GM21786 (cell line): ENCODE results near the gene ATP13A4.

Experiments used
- ATAC-seq: cut with Tn5 transposase; IDR thresholded peaks from one replicate; pipeline ENCODE4 v1.9.1; 2021; ENCODE audit not compliant: unreplicated experiment

The ATP13A4 gene

GRCh38 chr3:193554811-193555210, at the start of gene ATP13A4:
TSS of gene ATP13A4 (minus strand) at chr3:193554895. CDS start at chr3:193554799, 96 bp downstream.
- no peak for ATAC-seq

GRCh38 chr3:193599393-193599792, 44.7 kb upstream of the ATP13A4 start:
- no peak for ATAC-seq

GRCh38 chr3:193598202-193598601, 43.5 kb upstream of the ATP13A4 start:
- ATAC-seq: no peak

GRCh38 chr3:193595939-193596487, 41.3 kb upstream of the ATP13A4 start:
- no peak for ATAC-seq

DNA sequence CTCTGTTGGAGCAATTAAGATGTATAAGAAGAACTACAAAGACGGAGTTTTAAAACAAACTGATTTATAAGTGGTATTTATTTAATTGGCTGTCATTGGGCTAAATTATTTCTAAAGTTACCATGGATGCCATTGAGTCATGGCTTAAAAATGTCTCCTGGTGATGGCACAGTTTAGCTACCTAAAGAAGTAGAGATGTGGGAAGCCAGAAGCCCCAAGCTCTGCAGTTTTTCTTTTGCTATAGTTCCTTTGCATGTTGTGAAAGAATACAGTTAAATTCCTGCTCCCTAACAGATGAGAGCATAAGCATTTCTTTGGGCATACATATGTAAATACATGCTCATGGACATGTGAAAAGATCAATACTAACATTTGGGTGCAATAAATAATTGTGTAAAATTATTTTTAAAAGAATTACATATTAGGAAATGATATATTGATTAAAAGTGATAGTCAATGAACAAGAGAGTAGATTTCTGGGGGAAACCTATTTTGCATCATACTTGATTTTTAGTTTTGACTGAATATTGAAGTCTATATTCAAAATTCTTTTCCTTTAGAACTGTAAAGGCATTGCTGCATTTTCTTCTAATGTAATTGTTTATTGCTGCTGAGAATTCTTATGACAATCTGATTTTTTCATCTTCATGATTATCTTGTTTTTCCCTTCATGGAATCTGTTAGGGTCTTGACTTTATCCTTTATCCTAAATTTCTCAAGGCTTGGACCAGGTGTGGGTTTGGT, 40.4 kb upstream of the ATP13A4 start:
- ATAC-seq: no peak

GRCh38 chr3:193593668-193594030, 39.0 kb upstream of the ATP13A4 start:
- no peak for ATAC-seq

GRCh38 chr3:193592841-193593667, 38.4 kb upstream of the ATP13A4 start, which contains the start of gene OPA1:
TSS of gene OPA1 (plus strand) at chr3:193593208. CDS start at chr3:193593378, 170 bp downstream.
- ATAC-seq: peak; percentile 97

DNA sequence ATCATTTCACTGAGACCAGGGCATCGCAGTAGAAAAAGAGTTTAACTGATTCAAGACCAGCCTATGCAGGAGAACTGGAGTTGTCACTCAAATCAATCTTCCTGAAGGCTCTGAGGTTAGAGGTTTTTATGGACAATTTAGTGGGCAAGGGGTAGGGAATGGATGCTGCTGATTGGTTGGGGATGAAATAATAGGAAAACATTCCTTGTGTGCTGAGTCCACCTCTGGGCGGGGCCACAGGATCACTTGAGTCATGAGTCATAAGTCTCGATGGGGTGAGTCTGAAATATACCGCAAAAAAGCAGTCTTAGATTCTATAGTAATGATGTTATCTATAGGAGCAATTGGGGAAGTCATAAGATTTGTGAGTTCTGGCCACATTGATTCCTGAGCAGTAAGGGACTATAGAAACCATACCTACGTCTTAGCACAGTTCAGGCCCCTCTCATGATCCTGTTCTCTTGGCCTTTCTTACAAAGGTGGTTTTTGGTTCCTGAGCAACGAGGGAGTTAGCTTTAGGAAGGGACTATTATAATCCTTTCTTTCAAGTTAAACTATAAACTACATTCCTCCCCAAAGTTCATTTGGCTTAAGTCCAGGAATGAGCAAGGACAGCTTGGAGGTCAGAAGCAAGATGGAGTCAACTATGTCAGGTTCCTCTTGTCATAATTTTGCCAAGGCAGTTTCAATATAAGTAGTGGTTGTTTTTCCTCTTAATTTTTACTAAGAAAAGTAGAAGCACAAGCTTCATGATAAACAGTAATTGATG, 35.6 kb upstream of the ATP13A4 start:
- ATAC-seq: no peak

DNA sequence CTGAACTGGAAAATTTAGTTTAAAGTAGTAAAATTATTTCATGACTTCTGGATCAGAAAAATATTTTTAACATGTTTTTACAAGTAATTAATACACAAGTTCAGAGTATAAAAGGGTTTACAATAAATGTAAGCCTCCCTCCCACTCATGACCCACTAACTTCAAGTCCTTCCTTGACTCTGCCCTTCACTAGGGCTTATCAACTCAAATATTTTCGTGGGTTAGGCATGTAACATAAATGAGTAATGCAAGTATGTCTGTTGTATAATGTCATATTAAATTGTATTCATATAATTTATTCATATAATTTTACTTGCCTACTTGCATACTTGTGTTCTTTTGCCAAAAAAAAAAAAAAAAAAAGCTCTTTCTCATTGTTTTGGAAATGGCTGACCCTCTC, 34.9 kb upstream of the ATP13A4 start:
- ATAC-seq: no peak

DNA sequence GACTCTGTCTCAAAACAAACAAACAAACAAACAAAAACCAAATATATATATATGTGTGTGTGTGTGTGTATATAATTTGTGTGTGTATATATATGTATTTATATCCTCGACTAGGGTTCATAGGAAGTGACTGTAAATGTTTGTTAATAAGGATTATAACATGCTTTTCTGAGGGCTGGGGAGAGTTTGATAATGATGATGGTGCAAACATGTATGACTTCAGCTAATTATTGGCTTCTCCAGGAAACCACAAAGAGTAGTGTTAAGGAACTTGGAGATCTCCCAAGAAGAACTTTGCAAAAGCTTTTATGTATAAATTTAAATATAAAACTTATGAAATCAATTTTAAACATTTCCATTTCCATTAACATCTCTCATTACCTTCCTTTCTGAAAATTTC, 34.4 kb upstream of the ATP13A4 start:
- no peak for ATAC-seq

DNA sequence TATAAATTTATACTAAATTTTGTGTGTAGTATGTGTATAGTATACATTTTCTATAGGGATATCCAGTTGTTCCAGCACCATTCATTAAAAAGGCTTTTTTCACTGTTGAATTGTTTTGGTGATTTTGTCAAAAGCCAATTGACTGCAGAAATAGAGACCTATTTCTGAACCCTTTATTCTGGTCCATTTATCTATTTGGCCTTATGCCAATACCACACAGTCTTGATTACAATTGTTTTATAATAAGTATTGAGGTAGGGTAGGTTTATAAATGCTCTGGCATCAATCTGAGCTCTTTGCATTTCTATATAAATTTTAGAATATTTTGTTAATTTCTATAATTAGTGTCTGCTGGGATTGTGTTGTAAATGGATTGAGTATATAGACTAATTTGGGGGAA, 31.8 kb upstream of the ATP13A4 start:
- ATAC-seq: no peak

DNA sequence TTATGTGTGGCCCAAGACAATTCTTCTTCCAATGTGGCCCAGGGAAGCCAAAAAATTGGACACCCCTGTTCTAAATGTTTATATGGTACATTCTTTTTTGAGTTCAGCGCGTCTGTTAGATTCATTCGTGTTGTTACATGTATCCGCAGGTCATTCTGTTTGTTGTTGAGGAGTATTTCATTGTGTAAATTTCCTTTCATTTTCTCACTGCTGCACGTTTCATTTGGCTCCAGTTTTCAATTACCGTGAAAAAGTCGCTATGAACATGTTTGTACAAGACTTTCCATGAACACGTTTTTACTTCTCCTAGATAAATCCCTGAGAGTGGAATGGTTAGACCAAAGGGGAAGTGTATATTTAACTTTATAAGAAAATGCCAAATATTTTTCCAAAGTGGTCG, 30.8 kb upstream of the ATP13A4 start:
- no peak for ATAC-seq

DNA sequence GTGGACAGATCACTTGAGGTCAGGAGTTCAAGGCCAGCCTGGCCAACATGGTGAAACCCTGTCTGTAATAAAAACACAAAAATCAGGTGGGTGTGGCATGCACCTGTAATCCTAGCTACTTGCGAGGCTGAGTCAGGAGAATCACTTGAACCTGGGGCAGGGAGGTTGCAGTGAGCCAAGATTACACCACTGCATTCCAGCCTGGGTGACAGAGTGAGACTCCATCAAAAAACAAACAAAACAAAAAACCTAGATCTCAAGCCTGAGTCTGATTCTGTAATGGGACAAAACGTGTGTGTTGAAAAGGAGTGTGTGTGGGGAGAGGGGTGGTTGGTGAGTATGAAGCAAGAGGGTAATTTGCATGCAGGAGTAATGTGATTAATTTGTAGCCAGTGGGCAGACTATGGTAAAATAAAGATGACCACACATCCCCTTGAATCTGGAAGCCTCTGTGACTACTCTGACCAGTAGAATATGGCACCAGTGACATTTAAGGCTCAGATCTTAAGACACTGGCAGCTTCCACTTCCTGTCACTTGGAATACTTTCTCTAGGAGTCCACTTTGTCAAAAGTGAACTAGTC, 19.9 kb upstream of the ATP13A4 start:
- no peak for ATAC-seq

- ATAC-seq: no peak
Measured at GRCh38 chr3:193573403-193574191, 18.9 kb upstream of the ATP13A4 start.

DNA sequence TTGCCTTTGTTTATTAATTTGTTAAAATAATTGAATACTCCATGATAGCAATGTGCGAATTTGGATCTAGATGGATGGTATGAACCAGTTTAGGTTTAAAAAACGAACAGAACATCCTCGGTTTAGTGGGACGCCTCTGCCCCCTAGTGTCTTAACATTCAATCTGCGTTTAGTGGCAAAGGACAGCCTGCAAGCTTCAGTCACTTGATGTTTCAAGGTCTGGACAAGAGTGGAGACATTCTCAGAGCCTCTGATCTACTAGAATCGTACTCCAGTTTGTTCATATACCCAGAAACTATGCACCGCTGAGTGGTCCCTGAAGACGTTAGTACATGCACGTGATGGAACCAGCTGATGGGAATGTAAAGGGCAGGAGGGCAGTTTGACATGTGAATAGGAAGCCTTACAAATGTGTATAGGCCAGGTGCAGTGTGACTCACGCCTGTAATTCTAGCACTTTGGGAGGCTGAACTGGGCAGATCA, 17.8 kb upstream of the ATP13A4 start:
- peak; percentile 89 for ATAC-seq

GRCh38 chr3:193569119-193569518, 14.4 kb upstream of the ATP13A4 start:
- no peak for ATAC-seq

- ATAC-seq: no peak
Measured at GRCh38 chr3:193564012-193564411, 9.3 kb upstream of the ATP13A4 start.

DNA sequence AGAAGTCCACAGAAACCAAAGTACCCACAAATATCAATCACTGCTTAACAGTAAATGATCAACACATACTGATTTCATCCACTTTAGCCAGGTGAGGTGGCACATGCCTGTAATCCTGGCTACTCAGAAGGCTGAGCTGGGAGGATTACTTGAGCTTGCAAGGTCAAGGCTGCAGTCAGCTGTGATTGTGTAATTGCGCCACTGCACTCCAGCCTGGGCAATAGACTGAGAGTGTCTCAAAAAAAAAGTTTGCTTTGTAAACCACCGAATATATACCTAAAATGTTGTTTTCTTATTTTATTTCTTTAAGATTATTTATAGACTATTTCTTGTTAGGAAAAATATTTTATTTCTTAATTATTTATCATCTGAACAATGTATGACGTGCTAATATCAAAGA, 8.7 kb upstream of the ATP13A4 start:
- ATAC-seq: no peak

GRCh38 chr3:193560870-193561269, 6.2 kb upstream of the ATP13A4 start:
- no peak for ATAC-seq

DNA sequence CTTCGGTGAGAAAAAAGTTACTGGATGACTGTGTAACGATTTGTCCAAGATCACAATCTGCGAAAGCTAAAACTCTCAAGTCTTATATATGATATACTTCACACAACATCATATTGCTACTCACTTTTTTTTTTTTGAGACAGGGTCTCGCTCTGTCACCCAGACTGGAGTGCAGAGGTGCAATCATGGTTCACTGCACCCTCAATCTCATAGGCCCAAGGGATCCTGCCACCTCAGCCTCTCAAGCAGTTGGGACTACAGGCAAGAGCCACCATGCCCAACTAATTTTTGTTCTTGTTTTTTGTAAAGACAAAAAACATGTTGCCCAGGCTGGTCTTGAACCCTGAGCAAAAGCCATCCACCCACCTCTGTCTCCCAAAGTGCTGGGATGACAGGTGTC, 5.4 kb upstream of the ATP13A4 start:
- ATAC-seq: no peak
